Vagina (tissue), 2 donors: Measurements from ENCODE around the gene GLI1. TPM values are rescaled to one million over a fixed set of nuclear protein-coding genes. Genes with fewer than 3 reads are reported as not detected.
A peak's percentile ranks its signal among the peaks of the same experiment; 100 is the strongest.

Experiments used
- DNase-seq, 2 donors: peaks; one replicate each; pipeline ENCODE4 v3.0.0-alpha.2; 2017; ENCODE audit errors: extremely low spot score in 2 of 2
- H3K27ac ChIP-seq: fragments of 200-600 bp; sonication (generic); one replicate; pipeline ENCODE4 v1.5.1; 2019
- H3K27me3 ChIP-seq: fragments of 200-600 bp; sonication (generic); one replicate; pipeline ENCODE4 v1.5.1; 2019
- H3K36me3 ChIP-seq, 2 donors: fragments of 200-600 bp; sonication (generic); one replicate each; pipeline ENCODE4 v1.5.1; 2017 to 2019
- H3K4me1 ChIP-seq: fragments of 200-600 bp; sonication (generic); one replicate; pipeline ENCODE4 v1.5.1; 2019
- H3K4me3 ChIP-seq, 2 donors: fragments of 200-600 bp; sonication (generic); 1 replicate in 1 of 2; 2 replicates in 1 of 2; pipeline ENCODE4 v1.5.1; 2016 to 2019
- H3K9me3 ChIP-seq: fragments of 200-600 bp; sonication (generic); one replicate; pipeline ENCODE4 v1.5.1; 2019
- POLR2A ChIP-seq, 2 donors: fragments of 450-650 bp; IDR thresholded peaks; one replicate each; pipeline ENCODE4 v1.6.1; 2017; ENCODE audit warnings: antibody characterized with exemption in 2 of 2, mild to moderate bottlenecking in 2 of 2, moderate library complexity in 2 of 2
- POLR2AphosphoS5 ChIP-seq, 2 donors: sonication (generic); formaldehyde crosslinking; IDR thresholded peaks; one replicate each; pipeline ENCODE4 v1.9.0; 2017; ENCODE audit warnings: antibody characterized with exemption in 2 of 2, mild to moderate bottlenecking in 2 of 2, low read depth in 1 of 2; ENCODE audit not compliant: insufficient read depth in 1 of 2
- intact Hi-C: fragments of 100-400 bp; cut with DNase I; formaldehyde crosslinking; loops from one replicate; pipeline ENCODE4 v1.15.1; 2023
- total RNA-seq: library from RNA; depleted of rRNA; stranded (reverse); fragments of >200 nt; gene quantifications from one replicate; pipeline ENCODE4 v1.2.3, GENCODE V29; 2016
- TF ChIP-seq, protein P1 (sequence below), 3 experiments: fragments of 450-650 bp in 2 of 3; fragments of 200-600 bp in 1 of 3; sonication (generic) in 1 of 3; IDR thresholded peaks; one replicate each; pipeline ENCODE4 v1.5.1; 2017 to 2019; ENCODE audit warnings: antibody characterized with exemption in 3 of 3, mild to moderate bottlenecking in 2 of 3, moderate library complexity in 2 of 3

GLI1 gene
- total RNA-seq, 1 donor from 2014 or later, result 0.25 TPM

DNA sequence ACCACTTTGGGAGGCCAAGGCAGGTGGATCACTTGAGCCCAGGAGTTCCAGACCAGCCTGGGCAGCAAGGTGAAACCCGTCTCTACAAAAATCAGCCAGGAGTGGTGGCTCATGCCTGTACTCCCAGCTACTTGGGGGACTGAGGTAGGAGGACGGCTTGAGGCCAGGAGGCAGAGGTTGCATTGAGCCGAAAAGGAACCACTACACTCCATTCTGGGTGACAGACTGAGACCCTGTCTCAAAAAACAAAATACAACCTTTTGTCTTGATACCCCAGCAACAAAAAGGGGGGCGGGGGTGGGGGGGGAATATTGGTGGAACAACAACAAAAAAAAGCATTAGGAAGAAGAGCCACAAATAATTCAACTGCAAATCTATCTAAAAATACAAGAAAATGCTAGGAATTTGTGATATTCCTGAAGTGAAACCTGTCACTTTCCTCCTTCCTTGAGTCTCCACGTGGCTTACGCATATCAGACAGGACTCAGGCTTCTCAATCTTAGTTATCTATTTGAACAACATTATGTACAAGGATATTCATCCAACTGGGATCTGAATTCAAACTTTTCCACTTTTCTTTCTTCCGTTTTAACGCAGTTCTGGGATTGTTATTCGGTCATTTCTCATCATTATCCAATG is 30.0 kb upstream of the GLI1 start:
- no peaks in the 10 kb centered on the region for H3K27me3 ChIP-seq
- H3K4me3 ChIP-seq, result peak overlapping the region; percentile 80 to 97
- TF ChIP-seq POLR2AphosphoS5 (IDR thresholded peaks at IDR 0.05; ENCODE audit: insufficient read depth in 1 of 2, low read depth in 1 of 2) (no peak), POLR2A (IDR thresholded peaks at IDR 0.05) (no peak)
- peak overlapping the region; percentile 97 for H3K27ac ChIP-seq
- intact Hi-C loops, result no loop called here
- peaks cover 14% of the 10 kb centered on the region for H3K4me1 ChIP-seq
- no peak for DNase-seq
- H3K36me3 ChIP-seq, result no peaks in the 10 kb centered on the region
- H3K9me3 ChIP-seq, result no peaks in the 10 kb centered on the region

DNA sequence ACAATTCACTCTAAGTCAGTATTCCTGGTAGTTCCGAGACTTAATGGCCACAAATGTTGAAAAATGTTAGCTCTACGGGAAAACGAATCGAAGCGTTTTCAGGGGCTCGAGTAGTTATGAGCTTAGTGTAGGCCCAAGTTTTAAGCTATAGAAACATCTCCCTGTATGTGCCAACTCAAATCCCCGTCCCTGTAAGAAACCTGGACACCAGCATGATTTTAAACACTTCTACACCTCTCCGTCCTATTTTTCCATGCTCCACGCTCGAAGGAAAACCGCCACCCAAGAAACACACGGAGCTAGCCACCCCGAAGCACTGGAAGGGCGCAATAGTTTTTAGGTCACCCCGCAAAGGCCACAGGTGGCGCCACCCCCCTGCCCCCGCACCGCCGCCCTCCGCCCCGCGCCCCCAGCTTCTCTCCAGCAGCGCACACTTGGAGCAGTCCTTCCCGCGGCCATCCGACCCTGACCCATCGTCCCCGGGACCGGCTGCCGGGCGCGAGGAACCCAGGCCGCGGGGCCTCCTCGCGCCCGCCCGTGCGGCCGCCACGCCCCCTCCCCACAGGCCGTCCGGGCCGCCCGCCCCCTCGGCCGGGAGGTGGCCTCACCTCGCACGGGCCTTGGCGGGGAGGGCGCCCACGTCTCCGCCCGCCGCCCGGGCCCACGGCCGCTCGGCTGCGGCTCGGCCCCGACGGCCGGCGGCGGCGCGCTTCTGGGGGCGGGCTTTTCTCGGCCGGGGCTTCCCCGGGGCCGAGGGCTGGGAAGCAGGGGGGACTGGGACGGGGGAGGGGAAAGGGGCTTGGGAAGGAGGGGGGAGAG is 29.3 kb upstream of the GLI1 start:
- TF ChIP-seq, protein P1, sequence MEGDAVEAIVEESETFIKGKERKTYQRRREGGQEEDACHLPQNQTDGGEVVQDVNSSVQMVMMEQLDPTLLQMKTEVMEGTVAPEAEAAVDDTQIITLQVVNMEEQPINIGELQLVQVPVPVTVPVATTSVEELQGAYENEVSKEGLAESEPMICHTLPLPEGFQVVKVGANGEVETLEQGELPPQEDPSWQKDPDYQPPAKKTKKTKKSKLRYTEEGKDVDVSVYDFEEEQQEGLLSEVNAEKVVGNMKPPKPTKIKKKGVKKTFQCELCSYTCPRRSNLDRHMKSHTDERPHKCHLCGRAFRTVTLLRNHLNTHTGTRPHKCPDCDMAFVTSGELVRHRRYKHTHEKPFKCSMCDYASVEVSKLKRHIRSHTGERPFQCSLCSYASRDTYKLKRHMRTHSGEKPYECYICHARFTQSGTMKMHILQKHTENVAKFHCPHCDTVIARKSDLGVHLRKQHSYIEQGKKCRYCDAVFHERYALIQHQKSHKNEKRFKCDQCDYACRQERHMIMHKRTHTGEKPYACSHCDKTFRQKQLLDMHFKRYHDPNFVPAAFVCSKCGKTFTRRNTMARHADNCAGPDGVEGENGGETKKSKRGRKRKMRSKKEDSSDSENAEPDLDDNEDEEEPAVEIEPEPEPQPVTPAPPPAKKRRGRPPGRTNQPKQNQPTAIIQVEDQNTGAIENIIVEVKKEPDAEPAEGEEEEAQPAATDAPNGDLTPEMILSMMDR (IDR thresholded peaks at IDR 0.05), result no peak
- peak in 1 of 2 donors; percentile 11 for TF ChIP-seq POLR2AphosphoS5 (IDR thresholded peaks at IDR 0.05; ENCODE audit: insufficient read depth in 1 of 2, low read depth in 1 of 2)
- TF ChIP-seq POLR2A (IDR thresholded peaks at IDR 0.05), result peak in 1 of 2 donors; percentile 5
- no peaks in the 10 kb centered on the region for H3K27me3 ChIP-seq
- H3K4me3 ChIP-seq, result peak overlapping the region; percentile 80 to 97
- intact Hi-C loops, result no loop called here
- no peaks in the 10 kb centered on the region for H3K36me3 ChIP-seq
- peaks cover 14% of the 10 kb centered on the region for H3K4me1 ChIP-seq
- H3K27ac ChIP-seq, result peak overlapping the region; percentile 97
- no peaks in the 10 kb centered on the region for H3K9me3 ChIP-seq
- DNase-seq, result no peak

DNA sequence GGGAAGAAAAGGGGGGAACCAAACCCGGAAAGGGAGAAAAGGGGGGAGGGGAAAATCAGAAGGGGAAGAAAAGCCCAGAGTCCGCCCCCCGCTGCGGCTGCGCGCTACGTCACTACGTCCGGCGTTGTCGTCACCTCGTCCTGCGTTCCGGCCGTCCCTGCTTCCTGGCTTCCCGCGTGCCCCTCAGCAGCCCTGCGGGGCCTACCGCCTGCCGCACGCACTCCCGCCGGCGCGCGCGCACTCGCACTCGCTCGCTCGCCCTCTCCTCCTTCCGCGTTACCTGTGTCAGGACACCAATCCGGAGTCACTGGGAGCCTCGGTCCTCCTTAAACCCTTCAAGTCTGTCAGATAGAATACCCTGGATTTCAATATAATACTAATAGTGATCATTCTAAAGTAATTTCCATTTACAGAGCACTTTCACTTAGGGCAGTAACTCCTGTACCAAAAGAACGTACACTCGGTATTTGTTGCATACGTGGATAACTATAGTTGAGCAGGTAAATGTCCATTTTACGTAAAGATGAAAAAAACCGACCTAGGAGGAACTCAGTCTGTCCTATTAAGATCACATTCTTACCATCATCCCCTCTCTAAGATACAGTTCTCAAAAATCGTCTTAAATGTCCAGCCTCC is 28.5 kb upstream of the GLI1 start, which contains the start of gene R3HDM2:
Gene R3HDM2, minus strand, starts transcription at position 113 of the 636 bp plus-strand sequence. CDS start 120,615 bp downstream, outside the sequence.
- intact Hi-C loops, result no loop called here
- no peaks in the 10 kb centered on the region for H3K27me3 ChIP-seq
- no peaks in the 10 kb centered on the region for H3K9me3 ChIP-seq
- H3K27ac ChIP-seq, result peak within 1 kb of the TSS; percentile 97
- peak in 1 of 2 donors; percentile 89 for TF ChIP-seq POLR2A (IDR thresholded peaks at IDR 0.05)
- TF ChIP-seq POLR2AphosphoS5 (IDR thresholded peaks at IDR 0.05; ENCODE audit: insufficient read depth in 1 of 2, low read depth in 1 of 2), result peak; percentile 73 to 98
- TF ChIP-seq, protein P1 (IDR thresholded peaks at IDR 0.05), result no peak
- no peaks in the 10 kb centered on the region for H3K36me3 ChIP-seq
- peaks cover 14% of the 10 kb centered on the region for H3K4me1 ChIP-seq
- H3K4me3 ChIP-seq, result peak within 1 kb of the TSS; percentile 80 to 97
- peak in 1 of 2 donors; percentile 94 for DNase-seq

DNA sequence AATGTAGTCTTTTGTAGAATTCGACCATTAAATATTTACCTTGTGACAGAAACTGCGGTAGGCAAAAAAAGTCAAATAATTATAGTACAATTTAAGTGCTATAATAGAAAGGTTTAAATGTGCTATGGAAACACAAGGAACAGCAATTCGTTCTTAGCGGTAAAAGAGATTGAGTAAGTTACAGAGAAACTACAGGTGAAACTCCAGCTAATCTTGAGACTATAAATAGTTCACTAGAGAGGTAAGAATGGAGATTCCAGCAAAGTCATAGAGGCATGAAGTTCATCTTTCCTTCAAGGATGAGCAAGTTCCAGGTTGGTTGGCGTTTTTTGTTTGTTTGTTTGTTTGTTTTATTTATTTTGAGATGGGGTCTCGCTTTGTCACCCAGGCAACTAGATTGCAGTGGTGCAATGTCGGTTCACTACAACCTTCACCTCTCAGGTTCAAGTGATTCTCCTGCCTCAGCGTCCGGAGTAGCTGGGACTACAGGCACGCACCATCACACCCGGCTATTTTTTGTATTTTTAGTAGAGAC is 27.9 kb upstream of the GLI1 start:
- peak overlapping the region; percentile 97 for H3K27ac ChIP-seq
- intact Hi-C loops, result no loop called here
- H3K9me3 ChIP-seq, result no peaks in the 10 kb centered on the region
- no peaks in the 10 kb centered on the region for H3K36me3 ChIP-seq
- H3K27me3 ChIP-seq, result no peaks in the 10 kb centered on the region
- TF ChIP-seq POLR2AphosphoS5 (IDR thresholded peaks at IDR 0.05; ENCODE audit: insufficient read depth in 1 of 2, low read depth in 1 of 2) (no peak), POLR2A (IDR thresholded peaks at IDR 0.05) (no peak)
- TF ChIP-seq, protein P1 (IDR thresholded peaks at IDR 0.05), result no peak
- no peak for DNase-seq
- H3K4me1 ChIP-seq, result peaks cover 14% of the 10 kb centered on the region
- peak overlapping the region; percentile 80 to 97 for H3K4me3 ChIP-seq

DNA sequence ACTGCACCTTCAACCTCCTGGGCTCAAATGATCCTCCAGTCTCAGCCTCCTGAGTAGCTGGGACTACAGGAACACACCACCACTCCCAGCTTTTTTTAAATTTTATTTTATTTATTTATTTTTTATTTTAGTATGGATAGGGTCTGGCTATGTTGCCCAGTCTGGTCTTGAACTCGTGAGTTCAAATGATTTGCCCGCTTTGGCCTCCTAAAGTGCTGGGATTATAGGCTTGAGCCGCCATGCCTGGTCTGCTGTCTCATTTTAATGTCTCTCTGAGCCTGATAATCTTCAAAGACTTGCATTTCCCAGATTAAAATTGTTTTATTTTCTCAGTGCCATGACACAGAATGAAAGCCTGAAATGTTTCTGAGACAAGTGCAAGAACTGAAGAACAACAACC is 26.2 kb upstream of the GLI1 start:
- Histone ChIP-seq H3K9me3 (no peaks in the 10 kb centered on the region), H3K4me3 (no peak overlapping the region), H3K4me1 (peaks cover 13% of the 10 kb centered on the region), H3K27me3 (no peaks in the 10 kb centered on the region), H3K27ac (no peak overlapping the region), H3K36me3 (no peaks in the 10 kb centered on the region)
- intact Hi-C loops, result no loop called here
- DNase-seq, result no peak
- no peak for TF ChIP-seq POLR2AphosphoS5 (IDR thresholded peaks at IDR 0.05; ENCODE audit: insufficient read depth in 1 of 2, low read depth in 1 of 2)
- TF ChIP-seq POLR2A (IDR thresholded peaks at IDR 0.05), result no peak
- TF ChIP-seq, protein P1 (IDR thresholded peaks at IDR 0.05), result no peak
